ENCODE data around the gene ARIH1.

DNA sequence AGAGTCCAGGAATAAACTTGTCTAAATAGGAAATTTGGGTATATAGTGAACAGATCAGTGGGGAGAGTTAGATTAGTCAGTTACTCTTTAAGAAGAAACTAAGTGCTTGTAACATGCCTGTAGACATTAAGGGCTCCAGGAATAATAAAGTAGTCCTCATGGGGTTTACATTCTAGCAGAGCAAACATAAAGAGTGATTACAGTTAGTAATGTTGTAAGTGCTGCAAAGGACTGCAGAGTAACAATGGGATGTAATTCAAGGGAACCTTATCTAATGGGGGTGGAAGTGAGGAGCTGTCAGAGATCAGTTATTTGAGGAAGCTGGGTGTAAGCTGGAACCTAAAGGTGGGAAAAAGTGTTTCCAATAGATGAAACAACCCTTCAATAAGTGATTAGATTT, 67.5 kb downstream of the ARIH1 start:
- TF ChIP-seq, protein P1, sequence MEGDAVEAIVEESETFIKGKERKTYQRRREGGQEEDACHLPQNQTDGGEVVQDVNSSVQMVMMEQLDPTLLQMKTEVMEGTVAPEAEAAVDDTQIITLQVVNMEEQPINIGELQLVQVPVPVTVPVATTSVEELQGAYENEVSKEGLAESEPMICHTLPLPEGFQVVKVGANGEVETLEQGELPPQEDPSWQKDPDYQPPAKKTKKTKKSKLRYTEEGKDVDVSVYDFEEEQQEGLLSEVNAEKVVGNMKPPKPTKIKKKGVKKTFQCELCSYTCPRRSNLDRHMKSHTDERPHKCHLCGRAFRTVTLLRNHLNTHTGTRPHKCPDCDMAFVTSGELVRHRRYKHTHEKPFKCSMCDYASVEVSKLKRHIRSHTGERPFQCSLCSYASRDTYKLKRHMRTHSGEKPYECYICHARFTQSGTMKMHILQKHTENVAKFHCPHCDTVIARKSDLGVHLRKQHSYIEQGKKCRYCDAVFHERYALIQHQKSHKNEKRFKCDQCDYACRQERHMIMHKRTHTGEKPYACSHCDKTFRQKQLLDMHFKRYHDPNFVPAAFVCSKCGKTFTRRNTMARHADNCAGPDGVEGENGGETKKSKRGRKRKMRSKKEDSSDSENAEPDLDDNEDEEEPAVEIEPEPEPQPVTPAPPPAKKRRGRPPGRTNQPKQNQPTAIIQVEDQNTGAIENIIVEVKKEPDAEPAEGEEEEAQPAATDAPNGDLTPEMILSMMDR (IDR thresholded peaks at IDR 0.05) = no peak
- no peak for TF ChIP-seq EZH2 (IDR thresholded peaks at IDR 0.05; ENCODE audit: borderline replicate concordance, insufficient read depth, low read depth, low read length, poor library complexity, severe bottlenecking)

All from B cell (primary cell).